Left lung (tissue), 10 donors: ENCODE results near the gene AZIN2. TPM values are rescaled to one million over a fixed set of nuclear protein-coding genes. Genes with fewer than 3 reads are reported as not detected.

Source experiments
- ATAC-seq: fragments of 200-7000 bp; cut with Tn5 transposase; one replicate; pipeline ENCODE4 v1.9.1; 2020; ENCODE audit warnings: moderate library complexity
- DNase-seq, 4 donors: peaks; one replicate each; pipeline ENCODE4 v3.0.0-alpha.2; 2013 to 2020
- H3K27ac ChIP-seq, 2 donors: fragments of 200-600 bp; sonication (generic) in 1 of 2; one replicate each; pipeline versions ENCODE4 v1.5.0 to v1.8.0; 2020 to 2021
- H3K27me3 ChIP-seq, 2 donors: fragments of 200-600 bp; sonication (generic) in 1 of 2; one replicate each; pipeline versions ENCODE4 v1.5.0 to v1.8.0; 2020 to 2021
- H3K36me3 ChIP-seq, 2 donors: fragments of 200-600 bp; sonication (generic) in 1 of 2; one replicate each; pipeline versions ENCODE4 v1.5.0 to v1.8.0; 2020 to 2021
- H3K4me1 ChIP-seq, 2 donors: fragments of 200-600 bp; one replicate each; pipeline ENCODE4 v1.8.0; 2021
- H3K4me3 ChIP-seq, 2 donors: fragments of 200-600 bp; sonication (generic) in 1 of 2; one replicate each; pipeline versions ENCODE4 v1.5.0 to v1.8.0; 2020 to 2021; ENCODE audit warnings: mild to moderate bottlenecking in 1 of 2
- H3K9me3 ChIP-seq, 2 donors: fragments of 200-600 bp; sonication (generic) in 1 of 2; one replicate each; pipeline versions ENCODE4 v1.5.0 to v1.8.0; 2020 to 2021
- intact Hi-C, 2 donors: fragments of 100-400 bp; cut with DNase I; formaldehyde crosslinking; loops; one replicate each; pipeline versions ENCODE4 v1.11.2 to v1.14.2; 2022
- polyA plus RNA-seq, 6 donors: library from polyadenylated mRNA; unstranded; fragments of 120-200 nt; gene quantifications; one replicate each; pipeline ENCODE4 v1.2.1, GENCODE V29; 2013; ENCODE audit not compliant: insufficient read length in 6 of 6
- total RNA-seq, 2 donors: library from RNA; stranded (reverse); fragmentation: NEBNext Ultra II Directional; extraction: Animal tissue kit (Norgen Biotek cat#: 25700); gene quantifications; one replicate each; pipeline ENCODE4 v1.2.1, GENCODE V29; 2021
- TF ChIP-seq, protein P1 (sequence below), 2 donors: fragments of 200-600 bp; sonication (generic) in 1 of 2; IDR thresholded peaks; one replicate each; pipeline versions ENCODE4 v1.5.0 to v1.8.0; 2021; ENCODE audit warnings: antibody characterized with exemption in 2 of 2
- donor health status: DM: no; HTN: yes; CAD: no.
- donor health status: DM: no; HTN: no; CAD: no.

AZIN2 gene
- total and polyA plus RNA-seq, 8 donors, result 2.3 to 13.1 (median 8.6) TPM

DNA sequence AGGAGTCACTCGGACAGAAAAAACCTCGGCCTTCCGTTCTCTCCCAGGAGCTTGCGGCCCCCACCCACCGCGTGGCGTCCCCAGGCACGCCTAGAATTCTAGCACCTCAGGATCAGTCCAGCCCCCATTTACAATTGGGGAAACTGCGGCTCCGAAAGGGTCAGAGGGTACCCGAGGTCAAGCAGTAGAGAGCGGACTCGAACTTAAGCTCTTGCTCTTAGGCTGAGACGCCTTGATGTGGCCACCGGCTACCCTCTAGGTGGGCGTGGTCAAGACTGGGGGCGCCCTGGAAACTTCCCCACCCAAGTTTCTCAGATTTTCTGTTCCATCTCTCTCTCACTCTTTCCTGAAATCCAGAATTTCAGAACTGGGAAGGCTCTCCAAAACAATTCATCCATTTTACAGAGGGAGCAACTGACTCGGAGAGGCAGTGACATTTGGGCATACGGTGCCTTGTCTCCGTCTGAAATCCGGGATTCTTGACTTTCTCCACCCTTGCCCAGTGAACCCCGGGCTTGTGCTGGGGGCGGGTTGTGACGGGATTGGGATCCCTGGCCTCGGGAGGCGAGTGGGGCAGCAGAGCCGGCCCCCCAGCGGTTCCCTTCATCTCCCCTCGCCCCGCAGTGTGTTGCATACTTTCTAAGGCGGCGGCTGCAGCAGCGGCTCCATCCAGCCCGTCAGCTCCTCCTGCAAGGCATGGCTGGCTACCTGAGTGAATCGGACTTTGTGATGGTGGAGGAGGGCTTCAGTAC lies 777 bp downstream of the AZIN2 start:
- no peaks in the 10 kb centered on the region for H3K9me3 ChIP-seq
- peaks cover 0 to 26% of the 10 kb centered on the region in 2 donors for H3K27me3 ChIP-seq
- intact Hi-C loops, result loop anchor here in 1 of 2 donors (10.0 kb wide), 2 partner anchors 147 to 207 kb away; partner anchors contain the start of gene FNDC5
- no peak overlapping the region for H3K27ac ChIP-seq
- ATAC-seq, result peak; percentile 18
- peak overlapping the region; percentile 50 to 53 for H3K4me3 ChIP-seq
- no peaks in the 10 kb centered on the region for H3K36me3 ChIP-seq
- peaks cover 0 to 17% of the 10 kb centered on the region in 2 donors for H3K4me1 ChIP-seq
- TF ChIP-seq, protein P1, sequence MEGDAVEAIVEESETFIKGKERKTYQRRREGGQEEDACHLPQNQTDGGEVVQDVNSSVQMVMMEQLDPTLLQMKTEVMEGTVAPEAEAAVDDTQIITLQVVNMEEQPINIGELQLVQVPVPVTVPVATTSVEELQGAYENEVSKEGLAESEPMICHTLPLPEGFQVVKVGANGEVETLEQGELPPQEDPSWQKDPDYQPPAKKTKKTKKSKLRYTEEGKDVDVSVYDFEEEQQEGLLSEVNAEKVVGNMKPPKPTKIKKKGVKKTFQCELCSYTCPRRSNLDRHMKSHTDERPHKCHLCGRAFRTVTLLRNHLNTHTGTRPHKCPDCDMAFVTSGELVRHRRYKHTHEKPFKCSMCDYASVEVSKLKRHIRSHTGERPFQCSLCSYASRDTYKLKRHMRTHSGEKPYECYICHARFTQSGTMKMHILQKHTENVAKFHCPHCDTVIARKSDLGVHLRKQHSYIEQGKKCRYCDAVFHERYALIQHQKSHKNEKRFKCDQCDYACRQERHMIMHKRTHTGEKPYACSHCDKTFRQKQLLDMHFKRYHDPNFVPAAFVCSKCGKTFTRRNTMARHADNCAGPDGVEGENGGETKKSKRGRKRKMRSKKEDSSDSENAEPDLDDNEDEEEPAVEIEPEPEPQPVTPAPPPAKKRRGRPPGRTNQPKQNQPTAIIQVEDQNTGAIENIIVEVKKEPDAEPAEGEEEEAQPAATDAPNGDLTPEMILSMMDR (IDR thresholded peaks at IDR 0.05), result no peak
- no peak for DNase-seq

DNA sequence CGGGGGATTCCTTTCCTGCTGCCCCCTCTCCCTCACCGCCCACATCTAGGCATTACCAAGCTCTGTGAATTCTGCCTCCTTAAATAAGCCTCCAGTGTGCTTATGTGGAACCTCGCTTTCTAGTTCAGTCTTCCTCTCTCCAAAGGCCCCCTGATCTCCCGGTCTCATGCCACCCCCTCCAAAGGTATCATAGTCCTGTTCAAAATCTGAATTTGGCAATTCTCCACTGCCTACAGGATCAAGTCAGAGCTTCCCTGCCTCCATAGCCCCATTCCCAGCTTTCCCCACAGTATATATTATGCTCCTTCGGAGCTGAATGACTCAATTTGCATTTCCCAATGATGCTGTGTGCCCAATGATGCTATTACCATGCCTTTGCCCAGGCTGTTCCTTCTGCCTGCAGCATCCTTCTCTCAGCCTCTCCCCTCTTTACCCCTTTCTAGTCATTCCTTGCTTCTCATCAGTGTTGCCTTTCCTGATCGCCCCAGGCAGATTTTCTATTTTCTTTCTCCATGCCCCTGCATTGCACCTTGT lies 1.7 kb downstream of the AZIN2 start:
- no peak overlapping the region for H3K27ac ChIP-seq
- DNase-seq, result no peak
- TF ChIP-seq, protein P1 (IDR thresholded peaks at IDR 0.05), result no peak
- peaks cover 0 to 17% of the 10 kb centered on the region in 2 donors for H3K4me1 ChIP-seq
- intact Hi-C loops, result loop anchor here in 1 of 2 donors (10.0 kb wide), 2 partner anchors 148 to 208 kb away; partner anchors contain the start of gene FNDC5
- H3K27me3 ChIP-seq, result peaks cover 0 to 26% of the 10 kb centered on the region in 2 donors
- no peaks in the 10 kb centered on the region for H3K36me3 ChIP-seq
- no peak for ATAC-seq
- H3K4me3 ChIP-seq, result no peak overlapping the region
- H3K9me3 ChIP-seq, result no peaks in the 10 kb centered on the region

DNA sequence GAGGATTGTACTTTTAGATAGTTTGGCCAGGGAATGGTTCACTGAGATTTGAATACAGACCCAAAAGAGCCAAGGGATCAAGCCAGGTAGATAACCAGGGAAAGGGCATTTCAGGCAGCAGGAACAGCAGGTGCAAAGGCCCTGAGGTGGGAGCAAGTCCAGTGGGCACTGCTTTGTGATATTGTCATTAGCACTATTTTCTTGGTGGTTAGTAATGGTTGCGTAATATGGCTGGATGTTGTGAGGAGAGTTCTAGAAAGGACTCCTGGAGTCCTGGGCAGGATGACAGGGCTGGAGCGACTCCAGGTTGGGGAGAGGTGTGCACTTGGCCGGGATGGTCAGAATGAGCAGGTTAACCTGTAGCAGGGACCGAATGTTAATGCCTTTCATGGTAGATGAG lies 4.4 kb downstream of the AZIN2 start:
- intact Hi-C loops, result loop anchor here in 1 of 2 donors (10.0 kb wide), 2 partner anchors 151 to 211 kb away; partner anchors contain the start of gene FNDC5
- Histone ChIP-seq H3K4me3 (no peak overlapping the region), H3K9me3 (no peaks in the 10 kb centered on the region), H3K27ac (no peak overlapping the region), H3K36me3 (no peaks in the 10 kb centered on the region), H3K4me1 (peaks cover 0 to 17% of the 10 kb centered on the region in 2 donors), H3K27me3 (peaks cover 0 to 26% of the 10 kb centered on the region in 2 donors)
- no peak for DNase-seq
- TF ChIP-seq, protein P1 (IDR thresholded peaks at IDR 0.05), result no peak
- ATAC-seq, result no peak

DNA sequence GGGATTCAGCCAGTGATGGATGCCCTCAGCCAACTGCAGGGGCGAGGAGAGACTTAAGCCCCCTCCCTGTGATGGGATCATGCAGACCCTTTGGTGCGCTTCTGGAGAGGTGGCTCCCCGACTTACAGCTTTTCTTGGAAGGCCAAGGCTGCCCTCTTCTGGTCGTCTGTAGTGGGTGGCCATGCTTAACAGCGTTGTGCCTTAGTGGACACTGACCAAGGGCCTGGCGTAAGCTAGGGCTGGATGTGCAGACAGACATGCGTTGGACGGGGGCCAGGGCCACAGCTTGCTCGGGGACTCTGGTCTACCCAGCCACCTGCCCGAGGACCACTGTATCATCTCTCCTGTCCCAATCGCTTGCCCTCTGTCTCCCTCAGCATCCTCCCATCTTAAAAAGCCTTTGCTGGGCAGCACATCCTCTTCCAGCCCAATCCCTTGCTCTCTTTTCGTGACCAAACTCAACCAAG lies 5.5 kb downstream of the AZIN2 start:
- intact Hi-C loops, result loop anchor here in 1 of 2 donors (10.0 kb wide), 2 partner anchors 152 to 212 kb away; partner anchors contain the start of gene FNDC5
- TF ChIP-seq, protein P1 (IDR thresholded peaks at IDR 0.05), result peak; percentile 67 to 70
- ATAC-seq, result peak; percentile 87

DNA sequence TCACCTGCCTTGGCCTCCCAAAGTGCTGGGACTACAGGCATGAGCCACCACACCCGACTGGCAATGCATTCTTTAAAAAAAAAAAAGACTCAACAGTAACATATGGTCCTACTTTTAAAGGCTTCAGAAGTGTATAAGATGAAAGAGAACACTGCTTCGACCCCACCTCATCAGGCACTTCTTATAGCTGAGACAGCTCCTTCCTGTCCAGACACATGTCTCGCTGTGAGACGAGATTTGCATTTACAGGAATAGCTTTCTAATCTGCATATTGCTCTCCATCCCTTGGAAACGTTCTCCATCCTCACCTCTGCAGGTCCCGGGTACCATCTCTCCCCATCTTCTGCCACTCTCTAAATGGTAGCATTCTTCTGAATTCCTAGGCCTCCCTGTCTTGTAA lies 6.7 kb downstream of the AZIN2 start:
- TF ChIP-seq, protein P1 (IDR thresholded peaks at IDR 0.05), result no peak
- H3K27ac ChIP-seq, result no peak overlapping the region
- ATAC-seq, result no peak
- intact Hi-C loops, result loop anchor here in 1 of 2 donors (10.0 kb wide), 2 partner anchors 153 to 213 kb away; partner anchors contain the start of gene FNDC5
- no peak for DNase-seq
- H3K9me3 ChIP-seq, result no peaks in the 10 kb centered on the region
- H3K4me3 ChIP-seq, result no peak overlapping the region
- peaks cover 0 to 2% of the 10 kb centered on the region in 2 donors for H3K27me3 ChIP-seq
- H3K4me1 ChIP-seq, result no peaks in the 10 kb centered on the region
- no peaks in the 10 kb centered on the region for H3K36me3 ChIP-seq

More for the DNA sequence above, 5.5 kb downstream of the AZIN2 start:
- Histone ChIP-seq H3K27me3 (peaks cover 0 to 15% of the 10 kb centered on the region in 2 donors), H3K9me3 (no peaks in the 10 kb centered on the region), H3K4me3 (no peak overlapping the region), H3K27ac (no peak overlapping the region), H3K36me3 (no peaks in the 10 kb centered on the region), H3K4me1 (peaks cover 0 to 8% of the 10 kb centered on the region in 2 donors)
- DNase-seq, result peak in 2 of 4 donors; percentile 63 to 74
